GM18505 (cell line): ENCODE measurements around the gene ZNF783.
"Not testable (repeated sequence)": the region's sequence is repeated elsewhere in the genome, so short reads cannot be mapped to it uniquely, and the experiment has no call there.

Source experiments
- ATAC-seq: cut with Tn5 transposase; IDR thresholded peaks from one replicate; pipeline ENCODE4 v1.9.1; 2021; ENCODE audit not compliant: unreplicated experiment
- POLR2A ChIP-seq: IDR thresholded peaks from 4 replicates; pipeline ENCODE4 v1.6.1; 2011; ENCODE audit warnings: borderline replicate concordance; ENCODE audit not compliant: insufficient read depth, insufficient read length; ENCODE audit errors: extremely low read depth

The ZNF783 gene

GRCh38 chr7:149261829-149262617 lies at the start of gene ZNF783:
Gene ZNF783, plus strand, starts transcription at chr7:149262196. Its CDS starts 138 bp downstream, at chr7:149262334.
- peak; percentile 61 for TF ChIP-seq POLR2A
- ATAC-seq, result peak; percentile 89

GRCh38 chr7:149214020-149214720 lies 47.8 kb upstream of the ZNF783 start:
- no peak for ATAC-seq
- no peak for TF ChIP-seq POLR2A

GRCh38 chr7:149216402-149216801 lies 45.6 kb upstream of the ZNF783 start:
- ATAC-seq, result no peak
- TF ChIP-seq POLR2A, result no peak

- ATAC-seq, result no peak
- TF ChIP-seq POLR2A, result no peak
These were observed 44.4 kb upstream of the ZNF783 start for GRCh38 chr7:149217570-149217969.

- ATAC-seq, result no peak
- TF ChIP-seq POLR2A, result no peak
These were observed 43.3 kb upstream of the ZNF783 start for GRCh38 chr7:149218469-149219420.

- TF ChIP-seq POLR2A, result no peak
- ATAC-seq, result no peak
These were observed 41.5 kb upstream of the ZNF783 start for GRCh38 chr7:149220534-149220933.

- TF ChIP-seq POLR2A, result no peak
- ATAC-seq, result no peak
These were observed 38.8 kb upstream of the ZNF783 start for GRCh38 chr7:149223176-149223575.

GRCh38 chr7:149223761-149224160 lies 38.2 kb upstream of the ZNF783 start:
- ATAC-seq, result no peak

GRCh38 chr7:149224352-149224751 lies 37.6 kb upstream of the ZNF783 start:
- no peak for TF ChIP-seq POLR2A
- no peak for ATAC-seq

More at GRCh38 chr7:149223761-149224160, 38.2 kb upstream of the ZNF783 start:
- TF ChIP-seq POLR2A, result no peak

- no peak for TF ChIP-seq POLR2A
- no peak for ATAC-seq
These were observed 36.9 kb upstream of the ZNF783 start for GRCh38 chr7:149225106-149225505.

- TF ChIP-seq POLR2A, result no peak
- ATAC-seq, result no peak
These were observed 36.3 kb upstream of the ZNF783 start for GRCh38 chr7:149225656-149226055.

GRCh38 chr7:149226366-149226765 lies 35.6 kb upstream of the ZNF783 start:
- ATAC-seq, result not testable (repeated sequence)

- no peak for TF ChIP-seq POLR2A
- no peak for ATAC-seq
These were observed 35.0 kb upstream of the ZNF783 start for GRCh38 chr7:149226840-149227494.
